ENCODE data around the gene USP47.

The USP47 gene

DNA sequence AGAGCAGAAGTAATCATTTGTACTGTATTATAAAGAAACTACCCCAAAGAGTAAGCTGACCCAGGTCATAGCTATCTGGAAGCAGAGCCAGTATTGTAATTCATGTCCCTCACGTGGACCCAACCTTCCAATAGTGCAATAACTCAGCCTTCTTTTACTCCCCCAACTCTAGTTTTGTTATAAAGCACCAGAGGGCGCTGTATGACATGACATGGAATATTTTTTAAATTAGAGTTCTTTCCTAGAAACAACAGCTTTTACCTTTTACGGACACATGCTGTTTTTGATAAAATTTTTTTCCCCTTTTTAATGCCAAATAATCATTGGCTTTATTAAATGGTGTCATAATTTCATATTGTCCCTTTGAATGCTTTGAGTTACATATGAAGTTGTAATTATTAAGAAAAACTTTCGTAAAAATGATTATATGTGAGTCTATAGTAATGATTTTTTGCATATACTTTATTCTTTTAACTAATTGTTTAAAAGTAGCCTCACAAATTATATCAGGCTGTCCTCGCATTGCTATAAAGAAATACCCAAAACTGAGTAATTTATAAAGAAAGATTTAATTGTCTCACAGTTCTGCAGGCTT, 89.8 kb downstream of the USP47 start:
- TF ChIP-seq, protein P1, sequence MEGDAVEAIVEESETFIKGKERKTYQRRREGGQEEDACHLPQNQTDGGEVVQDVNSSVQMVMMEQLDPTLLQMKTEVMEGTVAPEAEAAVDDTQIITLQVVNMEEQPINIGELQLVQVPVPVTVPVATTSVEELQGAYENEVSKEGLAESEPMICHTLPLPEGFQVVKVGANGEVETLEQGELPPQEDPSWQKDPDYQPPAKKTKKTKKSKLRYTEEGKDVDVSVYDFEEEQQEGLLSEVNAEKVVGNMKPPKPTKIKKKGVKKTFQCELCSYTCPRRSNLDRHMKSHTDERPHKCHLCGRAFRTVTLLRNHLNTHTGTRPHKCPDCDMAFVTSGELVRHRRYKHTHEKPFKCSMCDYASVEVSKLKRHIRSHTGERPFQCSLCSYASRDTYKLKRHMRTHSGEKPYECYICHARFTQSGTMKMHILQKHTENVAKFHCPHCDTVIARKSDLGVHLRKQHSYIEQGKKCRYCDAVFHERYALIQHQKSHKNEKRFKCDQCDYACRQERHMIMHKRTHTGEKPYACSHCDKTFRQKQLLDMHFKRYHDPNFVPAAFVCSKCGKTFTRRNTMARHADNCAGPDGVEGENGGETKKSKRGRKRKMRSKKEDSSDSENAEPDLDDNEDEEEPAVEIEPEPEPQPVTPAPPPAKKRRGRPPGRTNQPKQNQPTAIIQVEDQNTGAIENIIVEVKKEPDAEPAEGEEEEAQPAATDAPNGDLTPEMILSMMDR (IDR thresholded peaks at IDR 0.05; ENCODE audit: low read length, missing control alignments) = peak; percentile 67
- peak; percentile 83 for DNase-seq (ENCODE audit: low read depth)
- H3K4me3 ChIP-seq (replicated peaks; ENCODE audit: low read depth, low read length) = no peak overlapping the region

DNA sequence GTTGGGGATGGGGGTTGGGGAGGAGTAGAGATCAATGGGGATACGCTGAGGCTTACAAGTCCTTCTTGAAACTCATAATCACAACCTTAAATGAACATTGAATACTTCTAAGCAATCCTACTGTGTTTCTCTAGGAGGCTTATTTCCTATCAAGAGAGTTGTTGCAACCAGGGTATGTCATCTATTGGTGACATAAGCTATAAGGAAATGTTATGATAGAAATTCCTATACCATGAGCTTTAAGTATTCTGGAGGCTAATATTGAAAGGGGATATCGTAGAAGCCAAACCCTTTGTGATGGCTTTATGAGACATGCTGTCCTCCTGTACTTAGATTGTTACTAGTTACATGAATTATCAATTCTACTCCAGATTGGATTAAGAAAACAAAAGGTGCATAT, 93.8 kb downstream of the USP47 start:
- no peak overlapping the region for H3K4me3 ChIP-seq (replicated peaks; ENCODE audit: low read depth, low read length)
- TF ChIP-seq, protein P1 (IDR thresholded peaks at IDR 0.05; ENCODE audit: low read length, missing control alignments) = no peak
- no peak for DNase-seq (ENCODE audit: low read depth)

DNA sequence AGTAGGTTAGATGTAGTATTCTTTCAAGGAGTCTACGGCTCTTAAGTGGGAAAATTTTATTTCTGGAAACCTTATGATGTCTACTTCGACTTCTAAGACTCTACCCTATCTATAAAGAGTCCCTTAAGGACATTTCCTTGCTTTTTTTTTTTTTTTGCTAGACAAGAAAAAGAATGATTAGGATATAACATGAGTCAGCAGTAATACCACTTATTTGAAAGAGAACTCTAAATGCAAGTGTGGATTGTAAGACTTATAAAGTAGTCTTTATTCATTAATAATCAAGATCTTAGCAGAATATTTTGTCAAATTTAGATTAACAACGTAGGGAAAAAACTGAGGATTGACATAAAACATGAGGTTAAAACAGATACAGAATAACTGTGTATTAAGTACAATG, 95.7 kb downstream of the USP47 start:
- TF ChIP-seq, protein P1 (IDR thresholded peaks at IDR 0.05; ENCODE audit: low read length, missing control alignments) = no peak
- DNase-seq (ENCODE audit: low read depth) = no peak
- no peak overlapping the region for H3K4me3 ChIP-seq (replicated peaks; ENCODE audit: low read depth, low read length)

DNA sequence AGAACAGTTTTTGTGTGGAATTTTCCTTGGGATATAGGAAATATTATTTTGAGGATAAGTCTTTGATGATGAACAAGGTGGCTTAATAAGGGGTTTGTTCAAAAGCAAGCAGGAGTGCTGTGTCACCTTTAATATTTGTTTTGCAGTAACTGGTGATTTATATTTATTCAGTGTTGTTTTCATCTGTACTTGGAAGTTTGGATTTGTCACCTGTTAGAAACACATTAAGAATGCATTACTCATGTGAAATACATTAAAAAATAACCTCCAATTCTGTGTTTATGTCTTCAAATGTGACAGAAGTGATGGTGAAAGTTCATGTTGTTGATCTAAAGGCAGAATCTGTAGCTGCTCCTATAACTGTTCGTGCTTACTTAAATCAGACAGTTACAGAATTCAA, 96.2 kb downstream of the USP47 start:
- no peak for DNase-seq (ENCODE audit: low read depth)
- TF ChIP-seq, protein P1 (IDR thresholded peaks at IDR 0.05; ENCODE audit: low read length, missing control alignments) = no peak
- no peak overlapping the region for H3K4me3 ChIP-seq (replicated peaks; ENCODE audit: low read depth, low read length)

DNA sequence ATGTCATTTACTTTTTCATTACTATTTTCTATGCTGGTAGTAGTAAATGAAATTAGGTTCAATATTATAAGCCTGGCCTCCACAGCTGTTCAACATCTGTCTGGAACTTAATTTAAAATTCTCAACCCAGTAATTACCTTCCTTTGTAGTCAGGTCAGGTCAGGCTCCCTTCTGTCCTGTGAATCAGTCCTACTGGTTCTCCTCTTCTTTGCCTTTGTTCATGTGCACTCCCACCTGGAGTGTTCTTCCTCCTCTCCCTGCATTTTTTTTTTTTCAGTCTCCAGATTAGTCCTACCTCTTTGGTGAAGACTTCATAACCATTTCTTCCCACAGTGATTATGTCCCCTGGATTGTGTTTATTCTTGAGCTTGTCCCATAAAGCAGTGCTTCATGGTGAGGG, 98.8 kb downstream of the USP47 start:
- TF ChIP-seq, protein P1 (IDR thresholded peaks at IDR 0.05; ENCODE audit: low read length, missing control alignments) = no peak

DNA sequence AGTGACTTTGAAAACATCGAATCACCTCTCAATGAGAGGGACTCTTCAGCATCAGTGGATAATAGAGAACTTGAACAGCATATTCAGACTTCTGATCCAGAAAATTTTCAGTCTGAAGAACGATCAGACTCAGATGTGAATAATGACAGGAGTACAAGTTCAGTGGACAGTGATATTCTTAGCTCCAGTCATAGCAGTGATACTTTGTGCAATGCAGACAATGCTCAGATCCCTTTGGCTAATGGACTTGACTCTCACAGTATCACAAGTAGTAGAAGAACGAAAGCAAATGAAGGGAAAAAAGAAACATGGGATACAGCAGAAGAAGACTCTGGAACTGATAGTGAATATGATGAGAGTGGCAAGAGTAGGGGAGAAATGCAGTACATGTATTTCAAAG, 100.9 kb downstream of the USP47 start:
- no peak for DNase-seq (ENCODE audit: low read depth)
- no peak overlapping the region for H3K4me3 ChIP-seq (replicated peaks; ENCODE audit: low read depth, low read length)
- TF ChIP-seq, protein P1 (IDR thresholded peaks at IDR 0.05; ENCODE audit: low read length, missing control alignments) = no peak

More for the DNA sequence above, 98.8 kb downstream of the USP47 start:
- no peak for DNase-seq (ENCODE audit: low read depth)
- no peak overlapping the region for H3K4me3 ChIP-seq (replicated peaks; ENCODE audit: low read depth, low read length)

DNA sequence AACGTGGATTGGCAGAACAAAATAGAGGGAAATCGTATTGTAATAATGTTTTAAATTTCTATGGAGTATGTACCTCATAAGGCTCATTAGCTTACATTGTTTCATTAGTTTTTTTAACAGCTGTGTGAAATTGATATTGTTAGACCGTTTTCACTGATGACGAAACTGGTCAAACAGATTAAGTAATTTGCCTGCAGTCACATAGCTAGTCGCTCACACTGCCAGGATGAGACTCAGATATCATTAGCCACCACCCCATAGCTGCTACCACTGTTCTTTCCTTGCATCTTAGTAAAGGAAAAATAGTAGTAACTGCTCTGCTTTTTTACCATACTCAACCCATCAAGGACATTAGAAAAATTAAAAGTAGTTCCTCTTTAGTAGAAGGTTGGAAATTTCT, 102.7 kb downstream of the USP47 start:
- no peak overlapping the region for H3K4me3 ChIP-seq (replicated peaks; ENCODE audit: low read depth, low read length)
- no peak for DNase-seq (ENCODE audit: low read depth)
- TF ChIP-seq, protein P1 (IDR thresholded peaks at IDR 0.05; ENCODE audit: low read length, missing control alignments) = no peak

Measured in fibroblast of pulmonary artery (primary cell).